H1 (cell line): ENCODE results near the gene EXOC6. TPM values are rescaled to one million over a fixed set of nuclear protein-coding genes. Genes with fewer than 3 reads are reported as not detected.

Experiments used
- CBX8 ChIP-seq: fragments of 300-800, 300-1000 bp; sonication (generic); IDR thresholded peaks from 2 replicates; pipeline ENCODE4 v1.7.1; 2016; ENCODE audit warnings: low read depth, low read length, borderline replicate concordance
- GABPA ChIP-seq: IDR thresholded peaks from 2 replicates; pipeline ENCODE4 v1.6.1; 2011; ENCODE audit warnings: mild to moderate bottlenecking, low read length, moderate library complexity, borderline replicate concordance; ENCODE audit not compliant: insufficient read depth
- POLR2A ChIP-seq, 2 experiments: IDR thresholded peaks; 1 replicate in 1 of 2; 2 replicates in 1 of 2; pipeline ENCODE4 v1.6.1; 2011; ENCODE audit warnings: low read depth in 2 of 2, low read length in 2 of 2, mild to moderate bottlenecking in 2 of 2; ENCODE audit errors: control extremely low read depth in 1 of 2
- TAF7 ChIP-seq: optimal IDR thresholded peaks from 2 replicates; pipeline ENCODE3; 2011; ENCODE audit warnings: low read depth, mild to moderate bottlenecking, inconsistent platforms, low read length, moderate library complexity, borderline replicate concordance
- TEAD4 ChIP-seq: IDR thresholded peaks from 2 replicates; pipeline ENCODE4 v1.6.1; 2012; ENCODE audit warnings: low read depth, low read length, inconsistent platforms, mixed read lengths
- polyA plus RNA-seq, 7 experiments: library from polyadenylated mRNA; depleted of rRNA in 3 of 7; stranded (reverse) in 5 of 7; unstranded in 2 of 7; fragments of >200 nt in 5 of 7; fragments of 200-250 nt in 2 of 7; gene quantifications; 1 replicate in 5 of 7; 2 replicates in 1 of 7; 4 replicates in 1 of 7; pipeline versions ENCODE4 v1.2.1 to v1.2.3, GENCODE V29; 2011 to 2013; ENCODE audit warnings: missing spikeins in 2 of 7, mixed read lengths in 2 of 7
- total RNA-seq: library from RNA; stranded (reverse); fragmentation: NEBNext Ultra II Directional; extraction: Animal tissue kit (Norgen Biotek cat#: 25700); gene quantifications from 2 replicates; pipeline ENCODE4 v1.2.1, GENCODE V29; 2021

EXOC6 gene
- total and polyA plus RNA-seq, 2 of the 8 experiments (the other 6 are each of a cell fraction or from before 2014, with no cell fraction given): 1.7 to 4.5 TPM

DNA sequence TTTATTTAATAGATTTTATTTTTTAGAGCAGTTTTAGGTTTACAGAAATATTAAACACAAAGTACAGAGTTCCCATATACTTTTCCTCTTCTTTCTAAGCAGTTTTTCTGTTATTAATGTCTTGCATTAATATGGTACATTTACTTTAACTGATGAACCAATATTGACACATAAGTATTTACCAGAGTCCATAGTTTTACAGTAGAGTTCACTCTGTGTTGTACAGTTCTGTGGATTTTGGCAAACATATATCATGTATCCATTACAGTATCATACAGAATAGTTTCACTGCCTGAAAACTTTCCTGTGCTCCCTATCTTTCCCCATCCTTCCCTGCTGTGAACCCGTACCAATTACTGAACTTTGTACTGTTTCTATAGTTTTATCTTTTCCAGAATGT lies 55.3 kb downstream of the EXOC6 start (continued):
- no peak for TF ChIP-seq GABPA
- TF ChIP-seq TAF7: no peak
- TF ChIP-seq TEAD4: no peak
- no peak for TF ChIP-seq CBX8
- TF ChIP-seq POLR2A (IDR thresholded peaks at IDR 0.05; ENCODE audit: control extremely low read depth in 1 of 2, low read depth in 2 of 2, low read length in 2 of 2): no peak
